Heart left ventricle (tissue), 13 donors: Measurements from ENCODE around the gene MINK1.

Experiments
- CTCF ChIP-seq, 12 donors: fragments of 200-600 bp; sonication (generic) in 4 of 12; IDR thresholded peaks; one replicate each; pipeline versions ENCODE4 v1.5.0 to v1.8.0; 2018 to 2022; ENCODE audit warnings: antibody characterized with exemption in 12 of 12, mild to moderate bottlenecking in 5 of 12
- POLR2A ChIP-seq, 2 donors: fragments of 450-650 bp; IDR thresholded peaks; one replicate each; pipeline ENCODE4 v1.6.1; 2017; ENCODE audit warnings: antibody characterized with exemption in 2 of 2, mild to moderate bottlenecking in 2 of 2, moderate library complexity in 2 of 2
- donor health status: ischemic (EF 13 %, LVEDD 7.1; RV severe dilation, severe dysfunction).
- donor health status: DM: no; HTN: yes; CAD: no.
- donor health status: DM: no; HTN: no; CAD: no.
- donor health status: ischemic (EF 25% LVEDD 6.9; RV normal size, moderate dysfunction).
- donor health status: ischemic (EF 25% LVEDD 5.7; RV mildly dilated, moderate dysfunction).
- donor health status: ischemic (EF 35%, LVEDD 5.7; RV mildly dilated, moderate dysfunction).
- donor health status: nonischemic (EF 11% LVEDD 7.7; RV severe dilation, severe dysfunction).
- donor health status: DM: yes; HTN: yes; CAD: no.
- donor health status: PGD.
- donor health status: ischemic (EF 29% LVEDD 5.4; RV normal size, mild dysfunction).
- donor health status: nonischemic (EF 23%, LVEDD 6.1; RV moderate dilation, normal function).

DNA sequence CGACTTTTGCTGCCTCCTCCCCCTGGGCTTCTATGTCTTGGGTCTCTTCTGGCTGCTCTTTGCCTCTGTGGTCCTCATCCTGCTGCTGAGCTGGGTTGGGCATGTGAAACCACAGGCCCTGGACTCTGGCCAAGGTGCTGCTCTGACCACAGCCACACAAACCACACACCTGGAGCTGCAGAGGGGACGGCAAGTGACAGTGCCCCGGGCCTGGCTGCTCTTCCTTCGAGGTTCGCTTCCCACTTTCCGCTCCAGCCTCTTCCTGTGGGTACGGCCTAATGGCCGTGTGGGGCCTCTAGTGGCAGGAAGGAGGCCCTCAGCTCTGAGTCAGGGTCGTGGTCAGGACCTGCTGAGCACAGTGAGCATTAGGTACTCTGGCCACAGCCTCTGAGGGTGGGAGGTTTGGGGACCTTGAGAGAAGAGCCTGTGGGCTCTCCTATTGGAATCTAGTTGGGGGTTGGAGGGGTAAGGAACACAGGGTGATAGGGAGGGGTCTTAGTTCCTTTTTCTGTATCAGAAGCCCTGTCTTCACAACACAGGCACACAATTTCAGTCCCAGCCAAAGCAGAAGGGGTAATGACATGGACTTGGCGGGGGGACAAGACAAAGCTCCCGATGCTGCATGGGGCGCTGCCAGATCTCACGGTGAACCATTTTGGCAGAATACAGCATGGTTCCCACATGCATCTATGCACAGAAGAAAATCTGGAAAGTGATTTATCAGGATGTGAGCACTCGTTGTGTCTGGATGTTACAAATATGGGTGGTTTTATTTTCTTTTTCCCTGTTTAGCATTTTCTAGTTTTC, 101.2 kb downstream of the MINK1 start:
- TF ChIP-seq CTCF (IDR thresholded peaks at IDR 0.05) (peak in 4 of 12 donors; percentile 16 to 40 (median 20)), POLR2A (IDR thresholded peaks at IDR 0.05) (no peak)
